HT-29 (cell line): ENCODE data around the gene ARHGEF12. TPM values are rescaled to one million over a fixed set of nuclear protein-coding genes. Genes with fewer than 3 reads are reported as not detected.

ENCODE experiments used
- DNase-seq: peaks from one replicate; pipeline ENCODE4 v3.0.0-alpha.2; 2015; ENCODE audit warnings: low spot score
- total RNA-seq: library from RNA; depleted of rRNA; stranded (reverse); fragments of >200 nt; shearing (Covaris generic); gene quantifications from 2 replicates; pipeline ENCODE4 v1.2.3, GENCODE V29; 2014

The ARHGEF12 gene
- total RNA-seq, 1 experiment from 2014 or later, result 45.1 TPM

DNA sequence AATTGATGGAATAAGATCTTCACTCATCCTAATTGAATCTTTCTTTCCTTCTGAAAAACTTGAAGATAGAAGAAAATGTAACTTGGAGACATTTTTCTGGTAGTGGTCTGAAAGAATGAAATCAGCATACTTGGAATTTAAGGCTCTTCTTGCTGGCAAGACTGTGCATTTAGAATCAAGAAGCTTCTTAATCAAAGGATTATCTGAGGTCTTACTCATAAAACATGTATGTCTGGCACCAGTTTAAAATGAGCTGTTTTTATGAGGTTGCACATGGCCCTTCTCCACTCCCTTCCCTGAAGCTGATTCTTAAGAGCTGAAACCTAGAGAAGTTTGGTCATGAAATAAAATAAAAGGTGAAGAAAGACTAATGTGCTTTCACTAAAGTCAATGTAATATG lies 77.3 kb downstream of the ARHGEF12 start:
- no peak for DNase-seq

DNA sequence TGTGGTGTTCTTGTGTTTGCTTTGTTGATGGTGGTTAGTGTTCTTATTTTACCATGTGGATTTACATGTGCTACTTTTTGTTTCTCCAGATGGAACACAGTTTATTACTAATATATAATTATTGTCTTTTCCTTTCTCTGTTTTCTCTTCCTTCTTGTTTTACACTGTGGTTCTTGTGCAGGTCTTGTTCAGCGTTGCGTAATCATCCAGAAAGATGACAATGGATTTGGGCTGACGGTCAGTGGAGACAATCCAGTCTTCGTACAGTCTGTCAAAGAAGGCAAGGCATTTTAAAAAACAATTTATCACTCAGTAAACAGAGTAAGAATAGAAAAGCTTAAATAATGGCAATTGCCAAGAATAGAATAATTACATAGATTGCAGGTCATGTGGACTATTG lies 84.4 kb downstream of the ARHGEF12 start:
- DNase-seq, result no peak

GRCh38 chr11:120424185-120424969 lies 88.2 kb downstream of the ARHGEF12 start:
- DNase-seq, result peak; percentile 60

DNA sequence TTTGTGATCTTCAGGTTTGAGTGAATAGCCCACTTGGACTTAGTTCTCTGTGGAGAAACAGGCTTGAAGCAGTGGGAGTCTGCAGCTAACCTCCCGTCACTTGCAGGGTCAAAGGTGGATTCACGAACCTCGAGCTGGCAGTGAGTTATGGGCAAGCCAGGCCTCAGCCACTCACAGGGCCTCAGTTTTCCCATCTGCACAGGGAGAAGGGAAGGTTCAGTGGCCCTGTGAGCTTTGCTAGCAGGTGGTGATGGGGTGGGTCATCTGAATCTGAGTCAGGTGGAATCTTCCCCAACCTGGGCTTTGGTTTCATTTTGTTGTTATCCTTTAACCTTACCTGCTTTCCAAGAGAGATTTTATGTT lies 88.7 kb downstream of the ARHGEF12 start:
- no peak for DNase-seq

- DNase-seq, result no peak
Measured at GRCh38 chr11:120425527-120425926, 89.3 kb downstream of the ARHGEF12 start.

- no peak for DNase-seq
Measured at GRCh38 chr11:120430146-120430545, 93.9 kb downstream of the ARHGEF12 start.

- no peak for DNase-seq
Measured at GRCh38 chr11:120431633-120432032, 95.4 kb downstream of the ARHGEF12 start.

DNA sequence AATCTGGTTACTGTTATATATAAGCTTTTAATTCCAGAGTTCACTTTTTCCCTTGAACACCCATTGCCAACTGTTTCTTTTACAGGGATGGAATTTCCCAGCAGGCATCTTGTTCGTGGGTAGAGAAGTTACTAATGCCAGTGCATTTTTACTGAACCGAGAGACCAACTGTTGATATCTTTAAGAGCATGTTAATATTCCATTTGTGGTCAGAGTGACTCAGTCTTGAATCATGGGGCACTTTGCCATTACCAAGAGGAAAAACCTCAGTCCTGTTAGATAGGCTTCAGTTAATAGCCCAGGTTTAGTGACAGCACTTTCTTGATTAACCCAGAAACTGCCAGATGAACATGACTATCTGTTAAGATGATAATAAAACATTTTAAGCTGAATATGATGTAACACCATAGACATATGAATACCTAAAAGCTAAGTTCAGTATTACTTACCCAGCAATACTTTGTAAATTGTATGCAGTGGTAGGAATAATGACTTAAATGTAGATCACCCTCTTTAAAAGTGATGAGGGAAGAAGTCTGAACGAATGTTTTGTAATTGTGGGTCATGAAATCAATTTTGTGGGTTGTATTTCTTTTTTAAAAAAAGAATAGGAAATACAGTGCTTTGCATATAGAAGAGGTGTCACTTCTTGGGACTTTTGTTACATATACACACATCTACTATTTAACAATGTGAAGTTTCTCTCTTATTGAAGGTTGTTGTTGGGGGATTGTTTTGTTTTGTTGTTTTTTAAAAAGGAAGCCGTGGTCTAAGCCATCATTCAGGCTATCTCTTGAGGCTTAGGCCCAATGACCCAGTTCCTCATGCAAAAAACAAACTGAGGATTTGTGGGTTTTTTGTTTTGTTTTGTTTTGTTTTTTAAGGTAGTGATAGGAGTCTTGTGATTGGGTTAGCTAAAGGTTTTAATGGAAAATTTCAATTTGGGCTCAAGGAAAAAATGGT lies 96.1 kb downstream of the ARHGEF12 start:
- peak; percentile 94 for DNase-seq

DNA sequence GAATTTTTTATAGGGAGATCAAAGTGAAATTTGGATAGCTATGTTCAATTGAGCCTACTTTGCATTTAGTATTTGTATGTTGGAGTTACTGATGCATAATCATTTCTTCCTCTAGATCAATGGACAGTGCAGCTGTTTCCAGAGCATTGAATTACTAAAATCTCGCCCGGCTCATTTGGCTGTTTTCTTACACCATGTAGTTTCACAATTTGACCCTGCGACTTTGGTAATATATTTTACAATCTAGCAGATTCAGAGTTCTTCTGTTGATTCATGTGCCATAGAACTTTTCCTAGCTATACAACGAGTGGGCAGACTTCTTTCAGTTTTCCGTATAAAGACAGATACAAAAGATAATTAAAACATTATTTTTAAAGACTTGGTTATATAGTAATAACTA lies 105.4 kb downstream of the ARHGEF12 start:
- no peak for DNase-seq

DNA sequence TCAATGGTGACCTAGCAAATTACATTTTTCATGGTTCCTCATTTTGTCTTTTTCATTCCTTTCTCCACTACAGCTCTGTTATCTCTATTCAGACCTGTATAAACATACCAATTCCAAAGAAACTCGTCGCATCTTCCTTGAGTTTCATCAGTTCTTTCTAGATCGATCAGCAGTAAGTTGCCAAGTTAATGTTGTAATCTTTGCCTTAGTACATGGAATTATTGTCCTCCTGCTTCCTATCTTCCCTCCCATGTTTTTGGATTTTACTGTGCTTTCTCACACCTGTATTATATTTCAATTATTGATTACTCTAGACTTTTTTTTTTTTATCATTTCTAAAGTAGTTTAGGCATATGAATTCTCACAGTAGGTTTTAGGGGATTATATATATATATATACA lies 105.8 kb downstream of the ARHGEF12 start:
- DNase-seq, result no peak

DNA sequence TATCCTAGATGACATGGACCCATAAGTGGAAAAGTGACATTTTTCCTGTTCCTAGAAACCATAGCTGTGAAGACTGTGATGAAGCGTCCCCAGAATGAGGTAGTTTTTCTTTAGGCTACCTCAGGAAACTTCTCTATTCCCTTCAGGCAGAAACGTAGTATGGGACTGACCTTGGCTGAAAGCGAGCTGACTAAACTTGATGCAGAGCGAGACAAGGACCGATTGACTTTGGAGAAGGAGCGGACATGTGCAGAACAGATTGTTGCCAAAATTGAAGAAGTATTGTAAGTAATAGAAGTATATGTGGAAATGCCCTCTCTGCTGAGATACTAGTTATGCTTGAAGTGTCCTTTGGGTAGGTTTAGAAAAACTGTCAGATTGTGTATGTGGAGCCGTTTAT lies 110.6 kb downstream of the ARHGEF12 start:
- no peak for DNase-seq

- DNase-seq, result no peak
Measured at GRCh38 chr11:120448240-120448639, 112.0 kb downstream of the ARHGEF12 start.

DNA sequence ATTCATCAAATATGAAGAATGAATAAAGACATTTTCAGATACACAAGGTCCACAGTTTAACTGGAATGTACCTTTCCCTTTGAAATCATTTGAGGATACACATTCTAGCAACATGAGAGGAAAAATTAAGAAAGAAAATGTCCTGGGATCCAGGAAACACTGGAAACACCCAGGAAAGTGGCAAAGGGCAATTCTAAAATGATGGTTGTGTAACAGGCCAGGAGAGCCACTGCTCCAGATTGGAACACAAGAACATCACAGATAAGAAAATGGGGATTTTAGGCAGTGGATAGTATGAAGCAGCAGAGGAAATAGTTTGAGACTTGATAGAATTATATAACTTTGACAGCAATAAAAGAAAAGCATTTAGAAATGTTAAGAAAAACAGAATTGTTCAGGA lies 119.3 kb downstream of the ARHGEF12 start:
- DNase-seq, result no peak

DNA sequence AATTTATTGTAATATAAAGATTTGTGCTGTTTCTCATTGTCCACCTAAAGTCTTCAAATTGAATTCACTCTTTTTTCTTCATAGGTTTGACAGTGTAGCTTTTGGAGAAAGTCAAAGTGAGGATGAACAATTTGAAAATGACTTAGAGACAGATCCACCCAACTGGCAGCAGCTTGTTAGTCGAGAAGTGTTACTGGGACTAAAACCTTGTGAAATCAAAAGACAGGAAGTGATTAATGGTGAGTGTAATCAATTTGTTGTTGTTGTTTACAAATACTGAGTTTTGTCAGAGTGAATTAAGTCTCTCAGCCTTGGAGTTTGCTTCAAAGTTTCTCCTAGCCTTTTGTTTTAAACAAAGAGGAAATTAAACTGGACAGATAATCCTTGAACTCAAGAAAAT lies 121.8 kb downstream of the ARHGEF12 start:
- DNase-seq, result no peak

DNA sequence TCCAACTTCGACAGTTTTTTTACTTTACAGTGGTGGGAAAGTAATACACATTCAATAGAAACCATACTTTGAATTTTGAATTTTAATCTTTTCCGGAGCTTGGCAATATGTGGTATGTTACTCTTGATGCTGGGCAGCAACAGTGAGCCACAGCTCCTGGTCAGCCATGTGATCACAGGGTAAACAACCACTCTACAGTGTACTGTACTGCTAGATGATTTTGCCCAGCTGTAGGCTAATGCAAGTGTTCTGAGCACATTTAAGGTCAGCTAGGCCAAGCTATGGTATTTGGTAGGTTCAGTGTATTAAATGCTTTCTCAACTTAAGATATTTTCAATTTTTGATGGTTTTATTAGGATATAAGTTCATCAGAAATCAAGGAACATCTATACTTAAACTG lies 126.6 kb downstream of the ARHGEF12 start:
- DNase-seq, result no peak

GRCh38 chr11:120465921-120466534 lies 129.8 kb downstream of the ARHGEF12 start:
- DNase-seq, result no peak

- peak; percentile 16 for DNase-seq
Measured at GRCh38 chr11:120467627-120468026, 131.4 kb downstream of the ARHGEF12 start.

DNA sequence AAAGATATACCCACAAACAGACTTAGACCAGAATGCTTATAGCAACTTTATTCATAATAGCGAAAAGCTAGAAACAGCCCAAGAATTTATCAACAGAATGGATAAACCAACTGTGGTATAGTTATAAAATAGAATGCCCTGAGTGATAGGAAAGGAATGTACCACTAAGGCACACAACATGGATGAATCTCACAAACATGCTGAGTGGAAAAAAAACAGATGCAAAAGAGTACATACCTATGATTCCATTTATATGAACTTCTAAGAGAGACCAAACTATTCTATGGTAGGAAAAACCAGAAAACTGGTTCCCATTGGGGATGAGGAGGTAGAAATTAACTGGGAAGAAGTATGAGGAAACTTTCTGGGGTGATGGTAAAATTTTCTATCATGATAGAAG lies 134.9 kb downstream of the ARHGEF12 start:
- DNase-seq, result no peak

GRCh38 chr11:120471994-120472393 lies 135.8 kb downstream of the ARHGEF12 start:
- no peak for DNase-seq

DNA sequence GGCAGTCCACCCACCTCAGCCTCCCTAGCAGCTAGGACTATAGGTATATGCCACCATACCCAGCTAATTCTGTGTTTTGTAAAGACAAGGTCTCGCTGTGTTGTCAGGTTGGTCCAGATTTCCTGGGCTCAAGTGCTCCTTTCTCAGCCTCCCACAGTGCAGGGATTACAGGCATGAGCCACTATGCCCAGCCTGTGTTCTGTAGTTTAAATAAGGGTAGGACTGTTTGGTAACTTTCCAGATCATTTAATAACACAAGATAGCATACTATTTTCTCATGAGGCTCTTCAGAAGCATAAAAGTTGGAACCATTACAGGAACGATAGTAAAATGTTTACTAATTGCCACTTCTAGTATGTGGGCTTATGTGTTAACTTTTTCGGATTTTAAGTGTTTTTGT lies 137.3 kb downstream of the ARHGEF12 start:
- no peak for DNase-seq

DNA sequence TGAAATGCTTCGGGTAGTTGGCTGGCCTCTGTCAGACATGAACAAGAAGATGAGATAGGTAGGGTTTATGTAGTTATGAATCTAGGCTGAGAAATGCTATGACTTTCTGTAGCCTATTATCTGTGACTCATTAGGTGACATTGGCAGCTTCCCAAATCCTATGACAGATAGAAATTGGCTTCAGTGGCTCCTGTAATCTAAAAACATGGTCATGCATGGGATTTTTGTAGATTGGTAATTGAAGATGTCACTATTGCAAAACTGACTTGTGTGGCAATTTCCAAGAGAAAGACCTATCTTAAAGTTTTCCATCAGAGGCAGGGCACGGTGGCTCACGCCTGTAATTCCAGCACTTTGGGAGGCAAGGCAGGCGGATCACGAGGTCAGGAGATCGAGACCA lies 145.9 kb downstream of the ARHGEF12 start:
- peak; percentile 56 for DNase-seq

- DNase-seq, result no peak
Measured at GRCh38 chr11:120484722-120485121, 148.5 kb downstream of the ARHGEF12 start.
